Liver (tissue), 9 donors: ENCODE data around the gene CNST. TPM values are rescaled to one million over a fixed set of nuclear protein-coding genes. Genes with fewer than 3 reads are reported as not detected.
A peak's percentile ranks its signal among the peaks of the same experiment; 100 is the strongest.

Experiments used
- DNase-seq: peaks from one replicate; pipeline ENCODE4 v3.0.0-alpha.2; 2017; ENCODE audit warnings: low spot score
- H3K27ac ChIP-seq, 2 donors: one replicate each; pipeline ENCODE4 v1.7.0; 2013; ENCODE audit warnings: inconsistent platforms in 2 of 2, low read length in 2 of 2, control low read depth in 1 of 2, low read depth in 1 of 2, mild to moderate bottlenecking in 1 of 2
- H3K27me3 ChIP-seq, 4 donors: one replicate each; pipeline versions ENCODE4 v1.6.1 to v1.7.0; 2013; ENCODE audit warnings: low read length in 3 of 4, inconsistent platforms in 1 of 4, mild to moderate bottlenecking in 1 of 4, moderate library complexity in 1 of 4; ENCODE audit not compliant: control insufficient read depth in 4 of 4, insufficient read depth in 4 of 4
- H3K36me3 ChIP-seq, 4 donors: one replicate each; pipeline versions ENCODE4 v1.6.1 to v1.7.0; 2013; ENCODE audit warnings: low read length in 3 of 4, mild to moderate bottlenecking in 3 of 4, low read depth in 1 of 4, moderate library complexity in 1 of 4; ENCODE audit not compliant: control insufficient read depth in 4 of 4, insufficient read depth in 3 of 4
- H3K4me1 ChIP-seq, 4 donors: one replicate each; pipeline versions ENCODE4 v1.6.1 to v1.7.0; 2013; ENCODE audit warnings: low read length in 3 of 4, mild to moderate bottlenecking in 3 of 4, moderate library complexity in 1 of 4; ENCODE audit not compliant: control insufficient read depth in 4 of 4, insufficient read depth in 4 of 4
- H3K4me3 ChIP-seq, 3 donors: one replicate each; pipeline versions ENCODE4 v1.6.1 to v1.7.0; 2013; ENCODE audit warnings: low read length in 3 of 3, control low read depth in 1 of 3, low read depth in 1 of 3, mild to moderate bottlenecking in 1 of 3
- H3K9ac ChIP-seq, 2 donors: one replicate each; pipeline ENCODE4 v1.7.0; 2013; ENCODE audit warnings: low read length in 2 of 2, mild to moderate bottlenecking in 2 of 2, moderate library complexity in 2 of 2, control low read depth in 1 of 2, low read depth in 1 of 2
- H3K9me3 ChIP-seq, 4 donors: one replicate each; pipeline versions ENCODE4 v1.6.1 to v1.7.0; 2013; ENCODE audit warnings: low read length in 3 of 4; ENCODE audit not compliant: control insufficient read depth in 4 of 4
- CTCF ChIP-seq: fragments of 150-350 bp; IDR thresholded peaks from 2 replicates; pipeline ENCODE4 v1.5.1; 2017; ENCODE audit warnings: improper control_type of control experiment, low read depth, low read length; ENCODE audit not compliant: missing input control
- EGR1 ChIP-seq, 2 donors: IDR thresholded peaks; 2 replicates each; pipeline ENCODE4 v1.6.1; 2016 to 2018; ENCODE audit warnings: antibody characterized with exemption in 2 of 2, low read depth in 2 of 2
- FOXA1 ChIP-seq: IDR thresholded peaks from 2 replicates; pipeline ENCODE4 v1.6.1; 2016; ENCODE audit warnings: antibody characterized with exemption
- GABPA ChIP-seq, 2 donors: IDR thresholded peaks in 1 of 2; conservative IDR thresholded peaks in 1 of 2; 2 replicates each; pipeline ENCODE4 v1.6.1; 2016; ENCODE audit warnings: antibody characterized with exemption in 2 of 2, mild to moderate bottlenecking in 1 of 2, moderate library complexity in 1 of 2
- HNF4A ChIP-seq, 2 donors: conservative IDR thresholded peaks; 2 replicates each; pipeline ENCODE4 v1.6.1; 2016; ENCODE audit warnings: antibody characterized with exemption in 2 of 2, mild to moderate bottlenecking in 2 of 2
- HNF4G ChIP-seq: IDR thresholded peaks from 2 replicates; pipeline ENCODE4 v1.6.1; 2016; ENCODE audit warnings: antibody characterized with exemption
- JUND ChIP-seq, 2 donors: IDR thresholded peaks; 2 replicates each; pipeline ENCODE4 v1.6.1; 2016; ENCODE audit warnings: antibody characterized with exemption in 2 of 2
- MAX ChIP-seq: IDR thresholded peaks from 2 replicates; pipeline ENCODE4 v1.6.1; 2016; ENCODE audit warnings: antibody characterized with exemption
- NR2F2 ChIP-seq: IDR thresholded peaks from 2 replicates; pipeline ENCODE4 v1.6.1; 2016; ENCODE audit warnings: antibody characterized with exemption
- REST ChIP-seq: IDR thresholded peaks from 2 replicates; pipeline ENCODE4 v1.6.1; 2016; ENCODE audit warnings: antibody characterized with exemption, mild to moderate bottlenecking
- RXRA ChIP-seq, 2 donors: IDR thresholded peaks; 2 replicates each; pipeline ENCODE4 v1.6.1; 2017 to 2018; ENCODE audit warnings: antibody characterized with exemption in 2 of 2, mild to moderate bottlenecking in 1 of 2
- TAF1 ChIP-seq: conservative IDR thresholded peaks from 2 replicates; pipeline ENCODE4 v1.6.1; 2016; ENCODE audit warnings: antibody characterized with exemption, mild to moderate bottlenecking
- YY1 ChIP-seq: IDR thresholded peaks from 2 replicates; pipeline ENCODE4 v1.6.1; 2016; ENCODE audit warnings: antibody characterized with exemption, mild to moderate bottlenecking
- WGBS: extraction: QIAGEN DNeasy Blood & Tissue Kit; methylation state at CpG from one replicate; pipeline ENCODE4 v1.1.7; 2013; 5-methylcytosine and 5-hydroxymethylcytosine counted together
- polyA plus RNA-seq, 2 donors: library from polyadenylated mRNA; stranded (reverse) in 1 of 2; unstranded in 1 of 2; fragments of 200-250 nt in 1 of 2; fragments of >200 nt in 1 of 2; fragmentation: Nextera tagmentation in 1 of 2; extraction: Ambion mirVana in 1 of 2; gene quantifications; one replicate each; pipeline versions ENCODE4 v1.2.1 to v1.2.3, GENCODE V29; 2013 to 2015
- total RNA-seq, 2 donors: library from RNA; depleted of rRNA; stranded (reverse); fragments of >200 nt; gene quantifications; one replicate each; pipeline ENCODE4 v1.2.3, GENCODE V29; 2014
- TF ChIP-seq, protein P1 (sequence below): IDR thresholded peaks from 2 replicates; pipeline ENCODE4 v1.6.1; 2016; ENCODE audit warnings: antibody characterized with exemption
- TF ChIP-seq, protein P2 (sequence below): IDR thresholded peaks from 2 replicates; pipeline ENCODE4 v1.6.1; 2016; ENCODE audit warnings: antibody characterized with exemption
- donor health status: healthy.
- donor health status: healthy.
- donor health status: healthy.
- donor health status: healthy.
- donor health status: healthy.

The CNST gene
- total and polyA plus RNA-seq, 4 donors: 6.1 to 36.3 (median 12.1) TPM

DNA sequence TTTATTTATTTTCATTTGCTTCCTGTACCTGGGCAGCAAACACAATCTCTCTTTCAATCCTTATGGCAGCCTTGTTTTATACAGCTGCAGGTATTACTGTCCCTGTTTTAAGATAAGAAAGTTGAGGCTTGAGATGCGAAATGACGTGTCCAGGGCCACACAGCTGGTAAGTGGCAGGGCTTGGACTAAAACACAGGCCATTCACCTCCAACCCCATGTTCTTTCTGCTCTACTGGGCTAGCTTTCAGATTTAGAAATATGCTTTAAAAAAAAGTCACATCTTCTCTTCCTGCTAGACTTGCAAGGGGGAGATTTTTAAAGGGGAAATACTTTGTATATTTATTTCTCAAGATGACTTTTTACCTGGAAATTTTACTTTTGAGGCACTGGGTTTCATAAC, 62.8 kb downstream of the CNST start:
- Histone ChIP-seq H3K36me3 (peaks cover 4 to 21% (median 14%) of the 10 kb centered on the region in 4 donors), H3K4me3 (no peak overlapping the region), H3K9me3 (no peaks in the 10 kb centered on the region), H3K27me3 (no peaks in the 10 kb centered on the region), H3K9ac (no peak overlapping the region), H3K27ac (no peak overlapping the region), H3K4me1 (peaks cover 0 to 1% (median 0%) of the 10 kb centered on the region in 4 donors)
- 86% methylated on average over 2 of the region's 2 CpGs for WGBS
- DNase-seq: no peak
- peak in 1 of 2 donors; percentile 44 for TF ChIP-seq RXRA (IDR thresholded peaks at IDR 0.05)
- TF ChIP-seq GABPA (IDR thresholded peaks at IDR 0.05 in 1 of 2, conservative IDR thresholded peaks at IDR 0.05 in 1 of 2): no peak

DNA sequence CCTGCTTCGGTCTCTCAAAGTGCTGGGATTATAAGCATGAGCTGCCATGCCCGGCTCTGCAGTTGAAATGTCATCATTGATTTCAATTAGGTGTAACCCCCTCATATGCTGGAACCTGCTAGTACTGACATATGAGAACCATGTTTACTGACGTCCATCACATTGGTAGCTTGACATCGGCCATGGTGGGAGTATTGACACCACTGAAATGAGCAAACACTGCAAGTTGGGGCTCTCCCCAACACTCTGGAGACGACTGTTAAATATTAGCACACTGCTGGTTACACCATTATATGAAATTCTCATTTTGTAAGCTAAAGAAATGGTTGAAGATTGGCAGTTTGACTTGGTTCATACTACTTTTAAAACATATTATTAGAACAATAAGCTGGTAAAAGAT, 63.7 kb downstream of the CNST start:
- Histone ChIP-seq H3K9me3 (no peaks in the 10 kb centered on the region), H3K36me3 (peaks cover 4 to 22% (median 16%) of the 10 kb centered on the region in 4 donors)

More for the DNA sequence above, 63.7 kb downstream of the CNST start:
- Histone ChIP-seq H3K27me3 (no peaks in the 10 kb centered on the region), H3K9ac (no peak overlapping the region), H3K4me1 (peaks cover 0 to 1% (median 0%) of the 10 kb centered on the region in 4 donors), H3K4me3 (no peak overlapping the region), H3K27ac (no peak overlapping the region)
- WGBS: 84% methylated on average over 5 of the region's 5 CpGs
- TF ChIP-seq RXRA (IDR thresholded peaks at IDR 0.05): no peak
- TF ChIP-seq, protein P1, sequence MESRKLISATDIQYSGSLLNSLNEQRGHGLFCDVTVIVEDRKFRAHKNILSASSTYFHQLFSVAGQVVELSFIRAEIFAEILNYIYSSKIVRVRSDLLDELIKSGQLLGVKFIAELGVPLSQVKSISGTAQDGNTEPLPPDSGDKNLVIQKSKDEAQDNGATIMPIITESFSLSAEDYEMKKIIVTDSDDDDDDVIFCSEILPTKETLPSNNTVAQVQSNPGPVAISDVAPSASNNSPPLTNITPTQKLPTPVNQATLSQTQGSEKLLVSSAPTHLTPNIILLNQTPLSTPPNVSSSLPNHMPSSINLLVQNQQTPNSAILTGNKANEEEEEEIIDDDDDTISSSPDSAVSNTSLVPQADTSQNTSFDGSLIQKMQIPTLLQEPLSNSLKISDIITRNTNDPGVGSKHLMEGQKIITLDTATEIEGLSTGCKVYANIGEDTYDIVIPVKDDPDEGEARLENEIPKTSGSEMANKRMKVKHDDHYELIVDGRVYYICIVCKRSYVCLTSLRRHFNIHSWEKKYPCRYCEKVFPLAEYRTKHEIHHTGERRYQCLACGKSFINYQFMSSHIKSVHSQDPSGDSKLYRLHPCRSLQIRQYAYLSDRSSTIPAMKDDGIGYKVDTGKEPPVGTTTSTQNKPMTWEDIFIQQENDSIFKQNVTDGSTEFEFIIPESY: no peak
- no peak for TF ChIP-seq JUND (IDR thresholded peaks at IDR 0.05)
- TF ChIP-seq CTCF: no peak
- TF ChIP-seq YY1: no peak
- TF ChIP-seq HNF4A (conservative IDR thresholded peaks at IDR 0.05): no peak
- TF ChIP-seq, protein P2, sequence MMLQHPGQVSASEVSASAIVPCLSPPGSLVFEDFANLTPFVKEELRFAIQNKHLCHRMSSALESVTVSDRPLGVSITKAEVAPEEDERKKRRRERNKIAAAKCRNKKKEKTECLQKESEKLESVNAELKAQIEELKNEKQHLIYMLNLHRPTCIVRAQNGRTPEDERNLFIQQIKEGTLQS: no peak
- no peak for TF ChIP-seq EGR1 (IDR thresholded peaks at IDR 0.05; ENCODE audit: low read depth in 2 of 2)
- TF ChIP-seq NR2F2: no peak
- TF ChIP-seq HNF4G: no peak
- TF ChIP-seq GABPA (IDR thresholded peaks at IDR 0.05 in 1 of 2, conservative IDR thresholded peaks at IDR 0.05 in 1 of 2): no peak
- TF ChIP-seq TAF1: no peak
- no peak for TF ChIP-seq FOXA1
- TF ChIP-seq MAX: no peak
- no peak for TF ChIP-seq REST
- no peak for DNase-seq
